NCI-H524 treated with DMSO at 0.1 percent for 48 hours (cell line): ENCODE measurements around the gene SLC49A3.
"Not testable (repeated sequence)": the region's sequence is repeated elsewhere in the genome, so short reads cannot be mapped to it uniquely, and the experiment has no call there.

Source experiments
- DNase-seq: peaks from one replicate; lab custom pipeline; 2025; lab: John Stamatoyannopoulos, UW

SLC49A3 gene

GRCh38 chr4:681736-682451 is 7.1 kb downstream of the SLC49A3 start:
- DNase-seq, result no peak

- no peak for DNase-seq
Observed at GRCh38 chr4:680928-681645, 7.9 kb downstream of the SLC49A3 start.

- DNase-seq, result no peak
Observed at GRCh38 chr4:680551-680927, 8.4 kb downstream of the SLC49A3 start.

- no peak for DNase-seq
Observed at GRCh38 chr4:680091-680490, 8.9 kb downstream of the SLC49A3 start.

GRCh38 chr4:679629-680028 is 9.3 kb downstream of the SLC49A3 start:
- no peak for DNase-seq

GRCh38 chr4:679104-679481 is 9.9 kb downstream of the SLC49A3 start:
- DNase-seq, result no peak

- DNase-seq, result no peak
Observed at GRCh38 chr4:678331-679103, 10.4 kb downstream of the SLC49A3 start.

GRCh38 chr4:677431-678293 is 11.3 kb downstream of the SLC49A3 start:
- DNase-seq, result no peak

- DNase-seq, result no peak
Observed at GRCh38 chr4:676871-677235, 12.1 kb downstream of the SLC49A3 start.

GRCh38 chr4:675980-676870 is 12.7 kb downstream of the SLC49A3 start:
- DNase-seq, result no peak

GRCh38 chr4:675036-675882 is 13.7 kb downstream of the SLC49A3 start:
- DNase-seq, result no peak

- DNase-seq, result peak; percentile 31
Observed at GRCh38 chr4:674172-675035, 14.5 kb downstream of the SLC49A3 start, which contains the start of the genes ATP5ME and MYL5. TSS of gene ATP5ME (minus strand) at chr4:674276. CDS start at chr4:674247, 29 bp downstream. TSS of gene MYL5 (plus strand) at chr4:674542. CDS start at chr4:678027, 3,485 bp downstream.

GRCh38 chr4:673349-674091 is 15.4 kb downstream of the SLC49A3 start:
- DNase-seq, result no peak

GRCh38 chr4:671769-672168 is 17.2 kb downstream of the SLC49A3 start:
- no peak for DNase-seq

- not testable (repeated sequence) for DNase-seq
Observed at GRCh38 chr4:669806-670559, 19.0 kb downstream of the SLC49A3 start.

- not testable (repeated sequence) for DNase-seq
Observed at GRCh38 chr4:668219-668618, 20.7 kb downstream of the SLC49A3 start.

- DNase-seq, result no peak
Observed at GRCh38 chr4:667545-667925, 21.4 kb downstream of the SLC49A3 start.
